Peyer's patch (tissue), 4 donors: ENCODE measurements around the gene RND1. TPM values are rescaled to one million over a fixed set of nuclear protein-coding genes. Genes with fewer than 3 reads are reported as not detected.
"Not testable (repeated sequence)": the region's sequence is repeated elsewhere in the genome, so short reads cannot be mapped to it uniquely, and the experiment has no call there.

Experiments
- DNase-seq, 3 donors: peaks; one replicate each; pipeline ENCODE4 v3.0.0-alpha.2; 2017 to 2019
- H3K27ac ChIP-seq, 4 donors: fragments of 200-600 bp; sonication (generic); one replicate each; pipeline ENCODE4 v1.5.1; 2016 to 2019
- H3K27me3 ChIP-seq, 2 donors: fragments of 200-600 bp; sonication (generic); one replicate each; pipeline ENCODE4 v1.5.1; 2019
- H3K36me3 ChIP-seq, 3 donors: fragments of 200-600 bp; sonication (generic); one replicate each; pipeline ENCODE4 v1.5.1; 2016 to 2019
- H3K4me1 ChIP-seq, 4 donors: fragments of 200-600 bp; sonication (generic); one replicate each; pipeline ENCODE4 v1.5.1; 2016 to 2019
- H3K4me3 ChIP-seq, 4 donors: fragments of 200-600 bp; sonication (generic); 1 replicate in 3 of 4; 2 replicates in 1 of 4; pipeline ENCODE4 v1.5.1; 2016 to 2019; ENCODE audit warnings: mild to moderate bottlenecking in 1 of 4
- H3K9me3 ChIP-seq, 4 donors: fragments of 200-600 bp; sonication (generic); one replicate each; pipeline ENCODE4 v1.5.1; 2016 to 2019; ENCODE audit warnings: mild to moderate bottlenecking in 1 of 4
- POLR2A ChIP-seq, 2 donors: fragments of 450-650 bp; IDR thresholded peaks; one replicate each; pipeline ENCODE4 v1.5.1; 2017; ENCODE audit warnings: antibody characterized with exemption in 2 of 2, mild to moderate bottlenecking in 2 of 2, moderate library complexity in 2 of 2
- total RNA-seq, 4 donors: library from RNA; depleted of rRNA; stranded (reverse); fragments of >200 nt; gene quantifications; one replicate each; pipeline ENCODE4 v1.1.0, GENCODE V29; 2016
- TF ChIP-seq, protein P1 (sequence below), 6 experiments: fragments of 450-650 bp in 4 of 6; fragments of 200-600 bp in 2 of 6; sonication (generic) in 1 of 6; IDR thresholded peaks; one replicate each; pipeline ENCODE4 v1.5.1; 2017 to 2019; ENCODE audit warnings: antibody characterized with exemption in 6 of 6, mild to moderate bottlenecking in 3 of 6, moderate library complexity in 1 of 6

Gene RND1
- total RNA-seq, 4 donors from 2014 or later = 0.80 to 2.2 (median 1.6) TPM; not detected in 1

DNA sequence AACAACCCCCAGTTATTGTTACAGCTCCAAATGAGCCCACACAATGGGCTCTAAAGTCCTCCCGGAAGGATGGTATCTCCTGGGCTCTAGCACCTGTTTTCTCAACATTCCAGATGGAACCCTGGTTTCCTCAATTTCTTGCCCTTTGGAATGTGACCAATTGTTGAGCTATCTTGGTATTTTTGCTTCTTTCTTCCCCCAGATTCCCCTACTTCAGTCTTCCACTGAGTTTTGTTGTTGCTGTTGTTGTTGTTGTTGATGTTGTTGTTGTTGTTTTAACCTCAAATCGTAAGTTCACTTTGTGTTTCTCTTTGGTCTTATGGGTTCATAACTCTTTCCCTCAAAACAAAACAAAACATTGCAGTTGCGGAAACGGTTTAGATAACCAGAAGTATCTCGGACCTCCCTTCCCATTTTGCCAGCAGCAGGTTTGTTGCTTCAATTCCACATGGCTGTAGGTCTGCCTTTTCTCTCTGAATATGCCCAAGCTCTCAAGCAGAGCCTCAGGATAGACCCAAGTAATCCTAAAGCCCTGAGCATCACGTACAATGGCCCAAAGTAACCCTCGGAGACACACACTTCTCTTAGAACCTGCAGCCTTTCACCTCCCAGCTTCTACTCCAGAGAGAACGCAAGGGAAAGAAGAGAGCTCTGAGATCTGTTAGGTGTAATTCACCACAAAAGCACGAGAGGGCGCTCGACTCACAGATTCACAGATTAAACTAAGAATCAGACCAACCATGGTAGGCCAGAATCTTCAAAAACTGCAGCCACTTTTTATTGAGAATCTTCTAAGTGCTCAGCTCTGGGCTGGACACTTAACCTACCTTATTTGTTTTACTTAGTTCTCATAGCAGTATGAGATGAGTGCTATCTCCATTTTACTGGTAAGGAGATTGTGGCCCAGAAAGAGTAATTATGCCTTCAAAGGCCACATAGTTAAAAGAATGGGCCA, 12.7 kb downstream of the RND1 start:
- peak overlapping the region; percentile 70 to 82 (median 78) for H3K4me3 ChIP-seq
- no peaks in the 10 kb centered on the region for H3K9me3 ChIP-seq
- no peaks in the 10 kb centered on the region for H3K36me3 ChIP-seq
- H3K27me3 ChIP-seq = no peaks in the 10 kb centered on the region
- H3K4me1 ChIP-seq = peaks cover 0 to 29% (median 5%) of the 10 kb centered on the region in 4 donors
- peak; percentile 58 to 97 (median 92) for DNase-seq
- peak overlapping the region; percentile 79 to 89 (median 84) for H3K27ac ChIP-seq
- TF ChIP-seq POLR2A (IDR thresholded peaks at IDR 0.05) = no peak
- TF ChIP-seq, protein P1, sequence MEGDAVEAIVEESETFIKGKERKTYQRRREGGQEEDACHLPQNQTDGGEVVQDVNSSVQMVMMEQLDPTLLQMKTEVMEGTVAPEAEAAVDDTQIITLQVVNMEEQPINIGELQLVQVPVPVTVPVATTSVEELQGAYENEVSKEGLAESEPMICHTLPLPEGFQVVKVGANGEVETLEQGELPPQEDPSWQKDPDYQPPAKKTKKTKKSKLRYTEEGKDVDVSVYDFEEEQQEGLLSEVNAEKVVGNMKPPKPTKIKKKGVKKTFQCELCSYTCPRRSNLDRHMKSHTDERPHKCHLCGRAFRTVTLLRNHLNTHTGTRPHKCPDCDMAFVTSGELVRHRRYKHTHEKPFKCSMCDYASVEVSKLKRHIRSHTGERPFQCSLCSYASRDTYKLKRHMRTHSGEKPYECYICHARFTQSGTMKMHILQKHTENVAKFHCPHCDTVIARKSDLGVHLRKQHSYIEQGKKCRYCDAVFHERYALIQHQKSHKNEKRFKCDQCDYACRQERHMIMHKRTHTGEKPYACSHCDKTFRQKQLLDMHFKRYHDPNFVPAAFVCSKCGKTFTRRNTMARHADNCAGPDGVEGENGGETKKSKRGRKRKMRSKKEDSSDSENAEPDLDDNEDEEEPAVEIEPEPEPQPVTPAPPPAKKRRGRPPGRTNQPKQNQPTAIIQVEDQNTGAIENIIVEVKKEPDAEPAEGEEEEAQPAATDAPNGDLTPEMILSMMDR (IDR thresholded peaks at IDR 0.05) = peak; percentile 87 to 99 (median 98)

DNA sequence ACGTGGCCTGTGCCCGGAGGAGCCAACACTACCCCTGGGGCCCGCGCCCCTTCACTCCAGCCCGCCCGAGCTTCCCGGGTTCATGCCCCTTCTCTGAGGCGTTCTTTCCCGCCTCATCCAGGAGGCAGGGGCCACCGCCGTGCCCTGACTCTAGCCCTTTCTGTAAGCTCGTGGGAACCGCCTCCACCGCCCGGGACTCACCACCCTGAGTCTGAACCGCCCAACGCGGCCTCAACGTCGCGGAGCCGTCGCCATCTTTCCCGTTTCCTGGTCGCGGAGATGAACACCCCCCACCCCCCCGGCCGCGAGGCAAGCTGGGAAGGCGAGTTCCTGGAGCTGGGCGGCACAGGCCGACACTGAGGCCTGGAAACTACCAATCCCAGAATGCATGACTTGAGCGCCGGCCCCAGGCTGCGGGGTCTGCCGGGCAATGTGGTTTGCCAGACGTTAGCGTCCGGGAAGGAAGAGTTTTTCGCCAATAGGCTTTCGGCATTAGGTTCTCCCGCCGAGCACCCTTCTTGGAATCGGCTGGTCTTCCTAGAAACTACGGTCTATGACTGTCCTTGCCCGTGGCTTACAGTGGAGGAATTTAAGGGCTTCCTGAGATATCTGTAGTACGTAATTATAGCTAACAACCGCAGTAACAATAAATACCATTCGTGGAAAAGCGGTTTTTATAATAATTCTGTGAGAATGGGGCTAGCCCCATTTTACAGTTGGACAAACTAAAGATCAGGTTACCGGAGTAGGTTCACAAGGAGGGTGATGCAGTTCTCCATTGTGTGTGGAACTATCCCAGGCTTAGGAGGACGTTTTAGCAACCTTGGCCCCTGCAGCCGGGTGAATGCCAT, 13.6 kb downstream of the RND1 start, which contains the start of gene DDX23:
TSS of gene DDX23 (minus strand) at position 281 of the 851 bp plus-strand sequence. CDS start 6,381 bp downstream, outside the sequence.
- H3K9me3 ChIP-seq = no peaks in the 10 kb centered on the region
- H3K36me3 ChIP-seq = no peaks in the 10 kb centered on the region
- peak within 1 kb of the TSS; percentile 70 to 82 (median 78) for H3K4me3 ChIP-seq
- TF ChIP-seq POLR2A (IDR thresholded peaks at IDR 0.05) = peak; percentile 54 to 59
- TF ChIP-seq, protein P1 (IDR thresholded peaks at IDR 0.05) = peak in 1 of 6 experiments; percentile 7
- peak; percentile 91 to 97 (median 96) for DNase-seq
- peak within 1 kb of the TSS; percentile 79 to 89 (median 84) for H3K27ac ChIP-seq
- no peaks in the 10 kb centered on the region for H3K27me3 ChIP-seq
- H3K4me1 ChIP-seq = peaks cover 0 to 29% (median 5%) of the 10 kb centered on the region in 4 donors

DNA sequence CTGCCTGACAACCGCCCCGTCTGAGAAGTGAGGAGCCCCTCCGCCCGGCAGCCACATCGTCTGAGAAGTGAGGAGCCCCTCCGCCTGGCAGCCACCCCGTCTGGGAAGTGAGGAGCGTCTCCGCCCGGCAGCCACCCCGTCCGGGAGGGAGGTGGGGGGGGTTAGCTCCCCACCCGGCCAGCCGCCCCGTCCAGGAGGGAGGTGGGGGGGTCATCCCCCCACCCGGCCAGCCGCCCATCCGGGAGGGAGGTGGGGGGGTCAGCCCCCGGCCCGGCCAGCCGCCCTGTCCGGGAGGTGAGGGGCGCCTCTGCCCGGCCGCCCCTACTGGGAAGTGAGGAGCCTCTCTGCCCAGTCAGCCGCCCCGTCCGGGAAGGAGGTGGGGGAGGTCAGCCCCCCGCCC, 23.6 kb downstream of the RND1 start:
- H3K36me3 ChIP-seq = peaks cover 0 to 70% (median 4%) of the 10 kb centered on the region in 3 donors
- H3K27ac ChIP-seq, H3K4me1 ChIP-seq, H3K4me3 ChIP-seq, DNase-seq, H3K27me3 ChIP-seq, H3K9me3 ChIP-seq: not testable (repeated sequence)

DNA sequence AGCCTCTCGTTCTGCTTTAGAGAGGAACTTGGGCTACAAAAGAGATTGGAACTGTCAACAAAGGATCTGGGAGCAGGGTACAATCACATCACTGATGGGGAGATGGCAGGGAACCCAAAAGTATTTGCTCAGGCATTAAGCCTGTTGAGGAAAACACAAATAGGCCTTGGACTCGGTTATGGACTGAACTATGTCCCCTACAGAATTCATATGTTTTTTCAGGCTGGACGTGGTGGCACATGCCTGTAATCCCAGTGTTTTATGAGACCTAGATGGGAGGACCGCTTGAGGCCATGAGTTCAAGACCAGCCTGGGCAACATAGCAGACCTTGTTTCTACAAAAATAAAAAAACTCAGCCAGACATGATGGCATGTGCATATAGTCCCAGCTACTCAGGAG, 27.6 kb downstream of the RND1 start:
- no peaks in the 10 kb centered on the region for H3K9me3 ChIP-seq
- no peak overlapping the region for H3K4me3 ChIP-seq
- no peaks in the 10 kb centered on the region for H3K27me3 ChIP-seq
- no peak for TF ChIP-seq POLR2A (IDR thresholded peaks at IDR 0.05)
- TF ChIP-seq, protein P1 (IDR thresholded peaks at IDR 0.05) = no peak
- H3K27ac ChIP-seq = no peak overlapping the region
- DNase-seq = no peak
- H3K4me1 ChIP-seq = no peaks in the 10 kb centered on the region
- H3K36me3 ChIP-seq = peaks cover 0 to 81% (median 5%) of the 10 kb centered on the region in 3 donors

DNA sequence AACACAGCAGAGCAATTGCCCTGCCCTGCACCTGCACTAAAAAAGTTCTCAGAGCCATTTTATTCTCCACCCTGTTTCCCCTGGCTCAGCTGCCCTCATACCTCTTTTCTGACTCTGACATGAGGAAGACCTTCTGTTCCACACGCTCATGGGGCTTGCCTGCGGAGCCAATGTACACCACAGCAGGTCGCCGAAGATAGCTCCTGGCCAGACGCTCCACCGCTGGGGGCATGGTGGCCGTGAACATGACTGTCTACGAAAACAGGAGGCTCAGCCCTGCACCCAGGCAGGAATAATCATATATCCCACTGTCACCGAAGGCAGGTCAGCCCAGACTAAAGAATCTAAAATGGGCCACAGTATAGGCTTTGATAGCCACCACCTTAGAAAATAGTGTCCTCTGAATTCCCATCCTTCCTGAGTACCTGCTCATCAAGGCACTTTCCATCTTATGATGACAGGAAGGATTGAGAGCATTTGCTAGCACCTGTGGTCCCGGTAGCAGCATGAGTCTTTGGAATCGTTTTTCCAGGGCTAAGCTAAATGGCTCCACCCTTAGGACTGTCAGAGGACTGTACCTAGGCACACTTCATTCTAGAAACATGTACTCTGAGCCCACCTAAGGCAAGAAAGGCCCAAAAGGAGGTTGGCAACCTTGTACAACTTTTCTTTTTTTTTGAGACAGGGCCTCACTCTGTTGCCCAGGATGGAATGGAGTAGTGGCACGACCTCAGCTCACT, 33.2 kb downstream of the RND1 start:
- no peak for TF ChIP-seq POLR2A (IDR thresholded peaks at IDR 0.05)
- TF ChIP-seq, protein P1 (IDR thresholded peaks at IDR 0.05) = no peak

More for the DNA sequence above, 33.2 kb downstream of the RND1 start:
- no peaks in the 10 kb centered on the region for H3K9me3 ChIP-seq
- no peaks in the 10 kb centered on the region for H3K4me1 ChIP-seq
- no peak overlapping the region for H3K27ac ChIP-seq
- no peak for DNase-seq
- H3K36me3 ChIP-seq = peaks cover 0 to 99% (median 7%) of the 10 kb centered on the region in 3 donors
- no peaks in the 10 kb centered on the region for H3K27me3 ChIP-seq
- H3K4me3 ChIP-seq = no peak overlapping the region
